GM21360 (cell line): ENCODE results near the gene SYNDIG1.
"Not testable (repeated sequence)": the region's sequence is repeated elsewhere in the genome, so short reads cannot be mapped to it uniquely, and the experiment has no call there.

Experiments used
- ATAC-seq: cut with Tn5 transposase; IDR thresholded peaks from one replicate; pipeline ENCODE4 v1.9.1; 2021; ENCODE audit warnings: mild to moderate bottlenecking, moderate library complexity; ENCODE audit not compliant: unreplicated experiment

The SYNDIG1 gene

DNA sequence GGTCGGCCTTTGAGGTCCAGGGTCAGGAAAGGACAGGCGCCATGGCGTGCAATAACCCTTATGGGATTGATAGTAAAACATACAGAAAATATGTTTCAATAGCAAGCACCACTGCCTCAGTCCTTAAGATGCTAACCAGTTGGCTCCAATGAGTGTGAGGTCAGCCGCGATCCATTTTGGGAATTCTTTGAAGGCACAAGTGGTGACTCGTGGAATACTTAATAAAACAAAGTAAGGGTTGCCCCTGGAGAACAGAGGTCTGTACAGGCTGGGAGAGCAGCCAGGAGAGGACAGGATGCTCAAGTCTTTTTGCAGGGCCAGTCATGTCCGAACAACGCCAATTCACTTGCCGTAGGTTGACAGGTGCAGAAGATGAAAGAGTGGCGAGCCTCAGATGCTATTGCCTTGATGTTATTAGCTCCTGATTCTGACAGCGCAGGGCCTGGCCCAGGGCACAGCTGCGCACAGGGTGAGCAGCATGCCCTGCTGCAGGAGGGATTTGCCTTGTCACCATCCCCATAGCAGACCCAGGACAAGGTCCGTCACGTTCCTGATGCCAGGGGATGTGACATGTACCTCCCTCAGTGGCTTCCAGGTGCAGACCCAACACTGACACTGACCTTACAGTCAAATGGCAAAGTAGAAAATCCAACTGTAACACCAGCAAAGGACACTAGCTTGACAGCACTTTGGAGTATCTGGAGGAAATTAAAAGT, 21.8 kb downstream of the SYNDIG1 start:
- no peak for ATAC-seq

DNA sequence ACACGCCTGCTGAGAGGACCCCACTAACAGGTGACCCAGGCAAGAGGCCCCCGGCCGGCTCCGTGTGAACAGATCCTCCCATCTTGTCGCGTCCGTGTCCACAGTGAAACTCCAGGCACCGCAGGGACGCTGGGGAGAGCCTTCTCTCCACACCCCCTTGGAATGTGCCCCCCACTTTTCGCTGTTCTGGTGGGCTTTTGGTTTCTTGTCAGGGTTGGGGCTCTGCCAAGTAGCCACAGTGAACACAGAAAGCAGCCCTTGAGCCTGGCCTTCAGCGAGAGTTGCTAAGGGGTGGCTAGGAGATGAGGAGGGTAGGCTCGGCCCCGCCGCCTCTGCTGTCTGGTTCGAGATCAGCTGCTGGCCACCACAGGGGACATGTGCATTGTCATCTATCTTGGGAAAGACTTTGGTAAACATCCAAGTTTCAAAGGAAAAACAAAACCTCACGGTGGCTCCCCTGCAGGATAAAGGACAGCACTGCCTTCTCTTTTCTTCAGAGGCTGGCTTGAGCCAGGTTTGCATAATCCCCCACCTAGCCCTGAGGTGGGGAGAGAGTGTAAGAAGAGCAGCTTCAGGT, 22.7 kb downstream of the SYNDIG1 start:
- ATAC-seq, result no peak

DNA sequence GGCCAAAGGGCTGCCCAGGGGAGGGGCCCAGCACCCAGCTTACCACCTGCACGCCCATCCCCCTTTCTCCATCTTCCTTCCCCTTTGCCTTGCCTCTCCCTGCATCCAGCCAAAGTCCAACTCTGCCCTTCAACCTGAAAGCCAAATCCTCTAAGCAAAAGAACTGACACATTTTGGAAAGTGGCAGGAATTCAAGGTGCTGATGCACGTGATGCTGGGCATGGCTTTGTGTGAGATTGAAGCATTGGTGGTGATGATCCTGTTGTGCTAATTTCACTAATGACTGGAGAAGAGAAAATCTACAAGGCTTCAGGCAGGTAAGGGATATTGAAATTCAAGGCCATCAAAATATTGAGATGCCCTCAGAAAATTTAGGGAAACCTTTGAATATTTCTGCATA, 23.3 kb downstream of the SYNDIG1 start:
- ATAC-seq, result no peak

DNA sequence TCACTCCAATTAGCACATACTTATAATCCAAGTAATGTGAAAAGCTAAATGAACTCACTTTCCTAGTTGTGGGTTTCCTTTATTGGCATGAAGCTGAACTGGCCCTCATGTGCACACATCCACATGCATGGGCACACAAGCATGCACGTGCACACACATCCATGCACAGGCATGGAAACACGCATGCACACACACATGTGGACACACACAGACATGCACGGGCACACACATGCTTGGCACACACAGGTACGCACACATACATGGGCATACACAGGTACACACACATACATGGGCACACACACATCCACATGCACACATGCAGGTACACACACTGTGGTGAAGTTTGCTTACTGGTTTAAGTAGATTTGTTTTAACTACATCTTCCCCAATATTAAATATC, 23.8 kb downstream of the SYNDIG1 start:
- no peak for ATAC-seq

DNA sequence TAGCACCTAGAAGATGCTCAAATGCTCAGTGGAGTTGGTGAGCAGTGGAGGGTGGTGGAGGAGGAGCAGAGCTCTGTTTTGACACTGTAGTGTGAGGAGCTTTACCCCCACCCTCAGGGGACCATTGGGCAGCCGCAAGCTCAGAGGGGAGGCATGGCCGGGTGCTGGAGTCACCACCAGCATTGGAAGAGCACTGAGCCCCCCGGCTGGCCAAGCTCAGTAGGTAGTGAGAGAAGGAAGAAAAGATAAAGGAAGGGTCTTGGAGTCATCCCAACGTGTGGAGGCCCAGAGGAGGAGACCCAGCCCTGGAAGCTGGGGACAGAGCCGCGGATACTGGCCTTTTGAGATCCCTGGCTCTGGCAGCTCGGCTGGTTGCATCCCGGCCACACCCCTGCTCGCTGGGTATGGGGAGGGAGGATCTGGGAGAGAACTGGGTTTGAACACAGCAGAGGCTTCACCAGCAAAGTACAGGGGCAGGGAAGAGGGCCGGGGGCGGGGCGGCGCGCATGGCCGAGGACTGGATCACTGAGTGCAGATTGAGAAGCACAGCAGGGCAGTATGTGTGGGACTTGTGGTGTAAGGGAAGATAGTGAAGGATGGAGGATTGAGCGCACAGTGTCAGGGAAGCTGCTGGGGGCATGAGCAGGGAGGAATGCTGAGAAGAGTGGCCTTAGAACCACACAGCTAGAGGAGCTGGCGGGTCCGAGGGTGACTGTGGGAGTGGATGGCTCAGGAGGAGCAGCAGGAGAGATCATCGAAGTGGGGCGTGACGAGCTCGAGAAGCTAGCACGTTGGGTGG, 24.4 kb downstream of the SYNDIG1 start:
- ATAC-seq, result no peak

DNA sequence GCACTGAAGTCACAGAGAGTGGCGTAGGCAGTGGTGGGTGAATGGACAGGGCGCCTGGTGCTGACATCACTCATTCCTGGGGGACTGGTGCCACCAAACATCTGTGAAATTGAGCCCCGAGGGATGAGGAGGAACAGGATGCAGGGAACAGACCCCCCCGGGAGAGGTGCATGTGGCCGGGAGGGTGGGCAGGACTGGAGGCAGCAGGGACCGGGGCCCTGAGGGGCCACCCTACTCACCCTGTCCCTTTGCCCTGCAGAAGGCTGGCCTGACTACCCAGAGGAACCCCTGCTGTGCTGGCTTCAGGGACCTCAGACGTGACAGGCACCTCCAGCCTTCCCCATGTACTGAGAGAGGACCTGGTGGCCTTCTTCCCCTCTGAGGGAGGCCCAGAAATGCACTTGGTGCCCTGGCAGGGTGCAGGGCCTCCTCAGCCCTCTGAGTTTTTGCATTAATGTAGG, 25.1 kb downstream of the SYNDIG1 start:
- no peak for ATAC-seq

DNA sequence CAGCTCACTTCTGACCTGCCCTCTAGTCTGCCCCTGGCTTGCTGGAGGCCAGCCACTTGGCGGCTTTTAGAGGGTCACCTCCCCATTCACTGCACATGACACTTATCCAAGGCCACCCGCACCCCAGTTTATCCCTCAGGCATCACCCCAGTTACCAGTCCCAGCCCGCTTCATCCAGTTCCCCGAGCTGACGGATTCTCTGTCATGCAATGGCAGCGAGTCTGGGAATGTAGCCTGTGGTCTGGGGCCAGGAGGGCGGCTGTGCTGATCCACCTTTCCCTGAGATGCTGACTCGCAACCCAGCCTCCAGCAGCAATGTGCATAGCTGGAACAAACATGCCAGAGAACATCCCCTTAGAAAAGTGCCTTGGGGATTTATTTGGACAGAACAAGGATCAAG, 25.8 kb downstream of the SYNDIG1 start:
- ATAC-seq, result no peak

DNA sequence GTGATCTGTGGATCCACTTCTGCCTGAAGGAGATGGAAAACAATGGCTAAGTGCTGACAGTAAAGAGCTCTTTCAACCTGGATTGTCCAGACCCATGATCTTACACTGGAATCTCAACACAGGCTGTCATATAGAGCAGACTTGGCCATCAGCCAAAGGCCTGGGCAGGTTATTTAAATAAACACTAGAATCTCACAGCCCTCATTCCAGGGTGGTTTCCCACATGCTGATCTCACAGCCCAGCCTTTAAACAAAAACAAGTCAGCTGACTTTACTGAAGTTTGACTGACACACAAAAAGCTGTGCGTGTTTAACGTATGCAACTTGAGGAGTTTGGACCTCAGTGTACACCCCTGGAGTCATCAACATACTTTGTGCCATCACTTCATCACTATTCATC, 28.4 kb downstream of the SYNDIG1 start:
- no peak for ATAC-seq

DNA sequence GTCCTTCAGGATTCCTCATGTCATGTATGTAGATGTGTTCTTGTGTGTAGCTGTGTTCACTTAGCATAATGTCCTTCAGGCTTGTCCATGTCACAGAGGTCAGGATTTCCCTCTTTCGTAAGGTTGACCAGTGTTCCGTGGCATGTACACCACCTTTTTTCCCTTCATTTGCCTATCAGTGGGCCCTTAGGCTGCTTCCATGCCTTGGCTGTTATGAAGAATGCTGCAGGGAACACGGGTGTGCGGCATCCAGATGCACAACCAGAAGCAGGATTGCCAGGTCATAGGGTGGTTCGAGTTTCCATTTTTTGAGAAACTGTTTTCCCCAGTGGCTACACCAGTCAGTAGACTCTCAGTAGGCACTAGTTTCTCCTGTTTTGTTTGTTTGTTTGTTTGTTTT, 29.2 kb downstream of the SYNDIG1 start:
- no peak for ATAC-seq

DNA sequence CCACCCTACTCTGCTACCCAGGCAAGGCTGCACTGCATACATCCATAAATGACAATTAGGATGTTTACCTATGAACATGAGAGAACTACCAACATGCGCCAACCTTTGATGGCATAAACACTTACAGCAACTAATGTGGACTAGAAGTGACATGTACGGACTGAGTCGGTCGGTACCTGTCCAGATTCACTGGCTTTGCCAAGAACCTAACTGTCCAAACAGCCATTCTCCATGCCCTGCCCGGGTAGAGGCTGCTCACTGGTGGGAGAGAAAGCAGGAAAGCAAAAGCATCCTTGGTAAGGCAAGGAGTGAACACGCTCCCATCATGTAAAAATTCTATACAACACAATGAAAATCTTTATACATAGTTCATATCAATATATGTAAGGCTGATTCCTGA, 30.0 kb downstream of the SYNDIG1 start:
- no peak for ATAC-seq

DNA sequence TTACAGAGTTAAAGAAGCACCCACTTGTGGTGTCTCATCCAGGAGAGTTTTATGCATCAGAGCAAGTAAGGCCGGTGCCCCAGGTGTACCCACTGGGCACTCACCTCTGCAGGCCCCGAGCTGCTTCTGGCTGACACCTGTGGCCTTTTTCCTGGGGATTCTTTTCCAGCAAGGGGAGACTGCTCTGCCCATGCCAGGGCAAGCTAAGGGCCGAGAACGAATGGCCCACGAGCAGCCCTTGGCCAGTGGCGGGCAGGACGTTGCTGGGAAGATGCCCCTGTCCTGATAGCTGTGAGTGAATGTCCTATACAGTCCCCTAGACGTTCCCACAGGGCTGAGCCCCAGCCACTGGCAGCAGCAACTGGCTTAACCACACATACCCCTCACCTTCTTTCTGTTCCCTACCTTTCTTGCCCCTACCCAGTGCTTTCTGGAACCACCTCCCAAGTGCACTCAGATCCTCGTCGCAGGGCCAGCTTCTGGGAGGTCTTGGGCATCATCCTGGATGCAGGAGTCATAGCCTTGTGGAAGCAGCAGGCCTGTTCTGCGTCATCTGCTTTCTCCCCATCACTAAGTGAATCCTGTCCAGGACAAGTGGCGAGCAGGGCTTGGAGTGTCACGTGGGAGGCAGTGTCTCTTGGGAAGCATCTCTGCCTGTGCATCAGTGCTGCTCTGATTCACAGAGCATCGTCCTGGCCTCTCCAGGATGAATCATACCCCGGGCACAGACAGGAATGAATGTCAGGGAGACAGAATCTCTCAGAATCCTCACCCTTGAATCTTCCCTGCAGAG, 32.5 kb downstream of the SYNDIG1 start:
- no peak for ATAC-seq

DNA sequence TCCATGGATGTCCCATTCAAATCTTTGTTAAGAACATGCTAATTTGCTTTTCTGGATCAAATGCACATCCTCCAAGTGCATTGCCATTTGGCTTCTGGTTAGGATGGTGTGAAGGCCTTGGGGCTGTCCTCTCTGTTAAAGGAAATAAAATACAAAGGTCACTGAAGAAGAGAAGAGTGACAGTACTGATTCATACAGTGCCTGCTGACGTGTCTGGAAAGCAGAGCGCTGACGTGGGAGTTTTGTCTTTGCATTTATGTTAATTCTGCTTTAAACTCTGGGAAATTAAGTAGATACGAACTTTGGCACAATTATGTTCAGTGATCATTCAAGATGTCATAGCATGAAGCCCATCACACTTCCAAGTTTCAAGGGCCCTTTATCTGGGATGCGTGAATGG, 33.2 kb downstream of the SYNDIG1 start:
- ATAC-seq, result no peak

DNA sequence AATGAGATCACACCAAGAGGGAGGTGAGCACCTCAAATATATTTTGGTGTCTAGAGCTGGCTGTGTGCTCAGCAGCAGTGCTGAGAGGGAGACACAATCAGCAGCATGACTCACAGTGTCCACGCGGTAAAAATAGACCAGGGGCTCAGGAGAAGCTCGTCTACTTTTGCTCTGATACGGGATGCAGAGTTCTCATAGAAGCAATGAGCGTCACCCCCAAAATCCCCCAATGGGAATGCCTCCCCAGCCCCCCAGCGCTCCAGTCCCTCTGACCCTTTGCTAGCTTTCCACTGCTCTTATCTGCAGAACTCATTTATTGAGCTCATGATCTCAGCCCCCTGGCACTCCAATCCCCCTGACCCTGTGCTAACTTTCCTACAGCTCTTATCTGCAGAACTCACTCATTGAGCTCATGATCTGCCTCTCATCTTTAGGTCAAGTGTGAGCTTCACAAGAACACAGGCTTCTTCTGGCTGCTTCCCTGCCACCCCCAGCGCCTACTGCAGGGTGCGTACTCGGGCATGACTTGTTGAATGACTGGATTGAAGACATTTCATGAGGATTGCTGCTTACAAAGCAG, 34.0 kb downstream of the SYNDIG1 start:
- ATAC-seq, result no peak

DNA sequence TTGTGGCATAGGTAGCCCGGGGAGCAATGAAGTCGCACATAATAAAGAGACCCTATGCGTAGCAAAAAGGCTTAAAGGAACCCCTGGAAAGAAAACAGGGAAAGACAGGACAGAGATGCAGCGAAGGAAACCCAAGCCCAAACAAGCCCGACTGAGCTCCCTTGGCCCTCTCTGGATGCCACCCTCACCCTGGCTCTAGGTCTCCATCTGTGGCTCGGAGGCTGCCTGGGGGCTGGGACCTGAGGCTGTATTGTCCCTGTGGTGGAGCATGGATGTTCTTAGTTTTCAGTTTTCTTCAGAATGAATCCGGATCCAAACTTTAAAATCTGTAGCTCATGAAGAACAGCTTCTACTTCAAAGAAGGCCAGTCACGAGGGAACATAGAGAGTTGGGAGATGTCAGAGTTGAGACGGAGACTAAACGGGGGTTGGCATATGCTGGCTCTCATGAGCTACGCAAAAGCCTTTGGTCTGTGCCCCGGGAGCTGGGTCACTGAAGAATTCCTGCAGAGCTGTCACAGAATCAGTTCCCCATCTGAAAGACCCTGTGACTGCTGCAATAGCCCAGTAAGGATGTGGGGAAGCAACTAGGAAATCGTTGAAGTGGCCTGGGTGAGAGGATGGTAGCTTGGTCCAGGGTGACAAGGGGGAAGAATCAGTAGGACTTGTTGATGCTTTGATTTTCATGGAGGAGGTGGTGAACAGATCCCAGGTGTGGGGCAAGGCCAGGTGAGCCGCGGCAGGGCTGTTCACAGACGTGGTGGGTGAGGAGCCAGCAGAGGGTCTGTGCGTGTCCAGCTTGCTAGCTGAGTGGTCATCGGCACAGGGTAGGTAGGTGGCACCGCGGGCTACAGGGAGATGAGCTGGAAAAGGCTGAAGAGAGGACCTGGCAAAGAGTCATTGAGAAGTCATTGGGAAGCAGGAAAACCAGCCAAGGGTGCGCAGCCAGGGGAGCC, 35.2 kb downstream of the SYNDIG1 start:
- ATAC-seq, result no peak

DNA sequence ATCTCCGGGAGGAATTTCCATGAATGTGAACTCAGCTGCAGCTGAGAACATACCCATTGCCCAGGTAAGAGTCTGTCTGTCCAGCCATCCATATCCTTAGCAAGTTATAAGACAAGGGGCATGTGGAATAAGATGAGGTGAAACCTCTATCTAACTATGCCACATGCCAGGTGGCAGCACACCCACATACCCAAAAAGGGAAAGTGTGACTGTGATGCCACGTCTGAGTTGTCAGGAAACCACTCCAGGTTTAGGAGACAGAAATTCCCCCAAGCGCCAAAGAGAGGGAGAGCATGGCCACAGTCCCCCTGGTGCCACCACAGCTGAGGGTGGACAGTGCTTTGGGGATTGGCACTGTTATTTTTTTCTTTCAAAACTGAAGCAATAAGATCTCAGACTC, 36.7 kb downstream of the SYNDIG1 start:
- ATAC-seq, result no peak

DNA sequence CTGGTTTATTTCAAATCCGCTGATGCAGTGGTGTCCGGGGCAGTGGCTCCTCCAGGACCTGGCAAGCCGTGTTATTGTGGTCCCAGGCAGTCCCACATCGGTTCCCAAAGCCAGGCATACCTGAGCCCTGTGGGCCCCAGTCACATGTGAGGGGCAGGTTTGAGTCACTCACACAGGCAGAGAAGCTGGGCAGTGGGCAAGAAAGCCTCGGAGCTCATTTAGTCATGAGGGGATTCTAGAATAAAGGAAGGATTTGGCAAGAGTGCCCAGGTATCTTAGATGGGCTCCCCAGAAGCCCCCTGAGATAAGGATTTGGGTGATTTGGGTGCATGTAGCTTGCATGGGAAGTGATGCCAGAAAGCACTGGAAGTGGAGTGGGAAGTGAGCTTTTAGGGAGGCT, 37.3 kb downstream of the SYNDIG1 start:
- no peak for ATAC-seq

DNA sequence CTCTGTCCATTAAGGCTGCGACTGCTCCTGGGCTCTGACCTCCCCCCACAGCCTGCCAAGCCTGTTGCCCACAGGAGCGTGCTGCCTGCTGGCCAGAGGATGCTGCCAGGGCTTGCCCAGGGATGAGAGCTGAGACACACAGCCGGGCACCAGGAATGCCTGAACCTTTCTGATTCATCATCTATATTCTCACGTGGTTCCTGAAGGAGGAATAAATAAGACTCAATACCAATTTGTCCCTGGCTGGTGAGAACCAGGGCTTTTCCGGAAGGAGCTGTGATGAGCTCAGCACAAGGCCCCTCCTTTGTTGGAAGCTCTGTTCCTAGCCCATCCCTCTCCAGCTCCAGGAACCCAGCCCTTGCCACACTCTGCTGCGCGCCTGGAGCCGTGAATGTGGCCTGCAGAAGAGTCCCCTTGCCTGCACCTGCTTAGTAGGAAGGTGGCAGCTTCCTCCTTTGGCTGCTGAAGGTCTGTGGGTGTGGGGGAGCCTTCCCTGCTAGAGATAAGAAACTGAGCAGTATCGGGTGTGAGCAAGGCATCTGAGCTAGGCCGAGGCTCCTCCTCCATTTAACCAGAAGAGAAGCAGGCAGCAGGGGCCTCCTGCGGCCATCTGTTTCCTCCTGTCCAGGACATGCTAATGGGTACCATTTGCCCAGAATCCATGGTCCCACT, 37.9 kb downstream of the SYNDIG1 start:
- ATAC-seq, result no peak

DNA sequence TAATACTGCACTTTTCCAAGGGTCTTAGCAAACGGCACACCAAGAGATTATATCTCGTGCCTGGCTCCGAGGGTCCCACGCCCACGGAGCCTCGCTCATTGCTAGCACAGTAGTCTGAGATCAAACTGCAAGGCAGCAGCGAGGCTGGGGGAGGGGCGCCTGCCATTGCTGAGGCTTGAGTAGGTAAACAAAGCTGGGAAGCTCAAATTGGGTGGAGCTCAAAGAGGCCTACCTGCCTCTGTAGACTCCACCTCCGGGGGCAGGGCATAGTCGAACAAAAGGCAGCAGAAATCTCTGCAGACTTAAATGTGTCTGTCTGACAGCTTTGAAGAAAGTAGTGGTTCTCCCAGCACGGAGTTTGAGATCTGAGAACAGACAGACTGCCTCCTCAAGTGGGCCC, 43.0 kb downstream of the SYNDIG1 start:
- not testable (repeated sequence) for ATAC-seq

DNA sequence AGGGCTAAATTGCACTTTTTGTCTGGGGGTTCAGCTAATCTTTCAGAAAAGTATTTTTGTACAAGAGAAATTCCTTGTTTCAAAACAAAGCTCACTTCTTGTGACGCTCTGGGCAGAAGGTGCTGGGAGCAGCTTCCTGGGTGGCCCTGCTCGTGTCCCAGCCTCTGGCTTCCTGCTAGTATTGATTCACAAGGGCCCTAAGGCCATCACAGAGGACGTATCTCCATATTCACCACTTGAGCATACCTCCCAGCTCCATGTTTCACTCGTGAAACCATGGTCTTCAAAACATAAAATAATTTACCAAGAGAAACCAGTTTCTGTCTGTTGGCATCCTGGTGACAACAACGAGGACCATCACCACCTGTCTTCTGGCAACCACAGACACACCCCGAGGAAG, 49.1 kb downstream of the SYNDIG1 start:
- ATAC-seq, result no peak
